Liver (tissue), 3 donors: ENCODE results near the gene LDLRAD4.

Experiments
- ATF3 ChIP-seq: IDR thresholded peaks from 2 replicates; pipeline ENCODE4 v1.6.1; 2016; ENCODE audit warnings: antibody characterized with exemption
- CTCF ChIP-seq: fragments of 150-350 bp; IDR thresholded peaks from 2 replicates; pipeline ENCODE4 v1.5.1; 2017; ENCODE audit warnings: improper control_type of control experiment, low read depth, low read length; ENCODE audit not compliant: missing input control
- GABPA ChIP-seq, 2 donors: IDR thresholded peaks in 1 of 2; conservative IDR thresholded peaks in 1 of 2; 2 replicates each; pipeline ENCODE4 v1.6.1; 2016; ENCODE audit warnings: antibody characterized with exemption in 2 of 2, mild to moderate bottlenecking in 1 of 2, moderate library complexity in 1 of 2
- JUND ChIP-seq, 2 donors: IDR thresholded peaks; 2 replicates each; pipeline ENCODE4 v1.6.1; 2016; ENCODE audit warnings: antibody characterized with exemption in 2 of 2
- MAX ChIP-seq: IDR thresholded peaks from 2 replicates; pipeline ENCODE4 v1.6.1; 2016; ENCODE audit warnings: antibody characterized with exemption
- REST ChIP-seq: IDR thresholded peaks from 2 replicates; pipeline ENCODE4 v1.6.1; 2016; ENCODE audit warnings: antibody characterized with exemption, mild to moderate bottlenecking
- SP1 ChIP-seq: IDR thresholded peaks from 2 replicates; pipeline ENCODE4 v1.6.1; 2018; ENCODE audit warnings: antibody characterized with exemption, mild to moderate bottlenecking
- TAF1 ChIP-seq: conservative IDR thresholded peaks from 2 replicates; pipeline ENCODE4 v1.6.1; 2016; ENCODE audit warnings: antibody characterized with exemption, mild to moderate bottlenecking
- YY1 ChIP-seq: IDR thresholded peaks from 2 replicates; pipeline ENCODE4 v1.6.1; 2016; ENCODE audit warnings: antibody characterized with exemption, mild to moderate bottlenecking
- ZBTB33 ChIP-seq: IDR thresholded peaks from 2 replicates; pipeline ENCODE4 v1.6.1; 2016; ENCODE audit warnings: antibody characterized with exemption
- donor health status: healthy.
- donor health status: healthy.

- no peak for TF ChIP-seq JUND (IDR thresholded peaks at IDR 0.05)
- no peak for TF ChIP-seq CTCF
- TF ChIP-seq TAF1: no peak
- TF ChIP-seq ATF3: no peak
- no peak for TF ChIP-seq MAX
- TF ChIP-seq GABPA (IDR thresholded peaks at IDR 0.05 in 1 of 2, conservative IDR thresholded peaks at IDR 0.05 in 1 of 2): no peak
- no peak for TF ChIP-seq REST
- TF ChIP-seq ZBTB33: no peak
- no peak for TF ChIP-seq SP1
- TF ChIP-seq YY1: peak; percentile 15
These were observed 163.4 kb downstream of the LDLRAD4 start for GRCh38 chr18:13381944-13382365.
